HepG2 (cell line): ENCODE results near the gene RTBDN. TPM values are rescaled to one million over a fixed set of nuclear protein-coding genes. Genes with fewer than 3 reads are reported as not detected.
A peak's percentile ranks its signal among the peaks of the same experiment; 100 is the strongest.

Experiments used
- AGO1 ChIP-seq: fragments of 200-400 bp; formaldehyde crosslinking; IDR thresholded peaks from 2 replicates; pipeline ENCODE4 v1.6.1; 2017; ENCODE audit warnings: mild to moderate bottlenecking, low read depth, low read length, moderate library complexity; ENCODE audit not compliant: poor library complexity, severe bottlenecking
- BRF2 ChIP-seq: sonication (generic); formaldehyde crosslinking; IDR thresholded peaks from 2 replicates; pipeline ENCODE4 v1.8.1; 2022; ENCODE audit warnings: mild to moderate bottlenecking, missing genetic modification reagents
- FLYWCH1 ChIP-seq: sonication (generic); formaldehyde crosslinking; IDR thresholded peaks from 2 replicates; pipeline ENCODE4 v1.8.1; 2023; ENCODE audit warnings: mild to moderate bottlenecking, missing genetic modification reagents
- GLI4 ChIP-seq: sonication (generic); formaldehyde crosslinking; IDR thresholded peaks from 2 replicates; pipeline ENCODE4 v1.5.1; 2020; ENCODE audit warnings: missing genetic modification reagents, mild to moderate bottlenecking, moderate library complexity, borderline replicate concordance
- HIVEP1 ChIP-seq: sonication (generic); formaldehyde crosslinking; IDR thresholded peaks from 2 replicates; pipeline ENCODE4 v1.4.0; 2020; ENCODE audit warnings: mild to moderate bottlenecking, missing genetic modification reagents
- HNF4A ChIP-seq: sonication (generic); formaldehyde crosslinking; IDR thresholded peaks from 2 replicates; pipeline ENCODE4 v1.4.0; 2020; ENCODE audit warnings: missing genetic modification reagents
- HNRNPK ChIP-seq: fragments of 200-400 bp; formaldehyde crosslinking; IDR thresholded peaks from 2 replicates; pipeline ENCODE4 v1.6.1; 2018; ENCODE audit warnings: low read length, low read depth, moderate library complexity, mild to moderate bottlenecking; ENCODE audit not compliant: poor library complexity, severe bottlenecking
- KDM5B ChIP-seq: sonication (generic); formaldehyde crosslinking; IDR thresholded peaks from 2 replicates; pipeline ENCODE4 v1.4.0; 2020; ENCODE audit warnings: missing genetic modification reagents, mild to moderate bottlenecking, borderline replicate concordance
- LBX2 ChIP-seq: sonication (generic); formaldehyde crosslinking; IDR thresholded peaks from 2 replicates; pipeline ENCODE4 v1.5.0; 2020; ENCODE audit warnings: missing genetic modification reagents, mild to moderate bottlenecking, borderline replicate concordance
- NCOA2 ChIP-seq: sonication (generic); formaldehyde crosslinking; IDR thresholded peaks from 2 replicates; pipeline ENCODE4 v1.8.0; 2022; ENCODE audit warnings: inconsistent platforms
- NFIC ChIP-seq: IDR thresholded peaks from 2 replicates; pipeline ENCODE4 v1.6.1; 2012; ENCODE audit warnings: mild to moderate bottlenecking, low read length, inconsistent platforms
- NFYC ChIP-seq: IDR thresholded peaks from 2 replicates; pipeline ENCODE4 v1.6.1; 2016; ENCODE audit warnings: missing genetic modification reagents, missing compliant biosample characterization
- RNF219 ChIP-seq: sonication (generic); formaldehyde crosslinking; IDR thresholded peaks from 2 replicates; pipeline ENCODE4 v1.5.0; 2020; ENCODE audit warnings: mild to moderate bottlenecking, missing genetic modification reagents
- SRSF1 ChIP-seq: fragments of 200-400 bp; formaldehyde crosslinking; optimal IDR thresholded peaks from 2 replicates; pipeline ENCODE3; 2017; ENCODE audit warnings: mild to moderate bottlenecking, low read depth, low read length, moderate library complexity
- TBL1XR1 ChIP-seq: fragments of 150-350 bp; IDR thresholded peaks from 2 replicates; pipeline ENCODE4 v1.6.1; 2014; ENCODE audit warnings: borderline replicate concordance, low read length; ENCODE audit not compliant: partially characterized antibody
- ZBTB3 ChIP-seq: sonication (generic); formaldehyde crosslinking; IDR thresholded peaks from 2 replicates; pipeline ENCODE4 v1.4.0; 2020; ENCODE audit warnings: low read depth, mild to moderate bottlenecking, moderate library complexity, missing genetic modification reagents, borderline replicate concordance
- ZFP37 ChIP-seq: sonication (generic); formaldehyde crosslinking; IDR thresholded peaks from 2 replicates; pipeline ENCODE4 v1.4.0; 2020; ENCODE audit warnings: missing genetic modification reagents, borderline replicate concordance
- ZFP91 ChIP-seq: sonication (generic); formaldehyde crosslinking; IDR thresholded peaks from 2 replicates; pipeline ENCODE4 v1.9.0; 2022; ENCODE audit warnings: missing genetic modification reagents, mild to moderate bottlenecking, borderline replicate concordance
- ZNF543 ChIP-seq: sonication (generic); formaldehyde crosslinking; IDR thresholded peaks from 2 replicates; pipeline ENCODE4 v1.4.0; 2020; ENCODE audit warnings: mild to moderate bottlenecking, missing genetic modification reagents
- ZNF563 ChIP-seq: sonication (generic); formaldehyde crosslinking; IDR thresholded peaks from 2 replicates; pipeline ENCODE4 v1.8.0; 2022; ENCODE audit warnings: mild to moderate bottlenecking, moderate library complexity, missing genetic modification reagents
- ZNF629 ChIP-seq: sonication (generic); formaldehyde crosslinking; conservative IDR thresholded peaks from 2 replicates; pipeline ENCODE4 v1.5.0; 2020; ENCODE audit warnings: missing genetic modification reagents
- ZNF792 ChIP-seq: IDR thresholded peaks from 2 replicates; pipeline ENCODE4 v1.6.1; 2016
- ZSCAN9 ChIP-seq: IDR thresholded peaks from 2 replicates; pipeline ENCODE4 v1.6.1; 2016; ENCODE audit warnings: borderline replicate concordance
- polyA plus RNA-seq, 8 experiments: library from polyadenylated mRNA; depleted of rRNA in 3 of 8; stranded (reverse) in 7 of 8; unstranded in 1 of 8; fragments of >200 nt; fragmentation: Illumina TruSeq in 4 of 8; extraction: Trizol in 4 of 8; gene quantifications; 2 replicates each; pipeline versions ENCODE4 v1.2.1 to v1.2.3, GENCODE V29; 2011 to 2016; ENCODE audit warnings: low read depth in 4 of 8, missing spikeins in 1 of 8, mixed read lengths in 1 of 8; ENCODE audit not compliant: insufficient read depth in 1 of 8
- total RNA-seq, 5 experiments: library from RNA; depleted of rRNA; stranded (reverse); fragments of >200 nt; fragmentation: Illumina TruSeq; extraction: Trizol; gene quantifications; 2 replicates each; pipeline ENCODE4 v1.2.3, GENCODE V29; 2016; ENCODE audit warnings: low read depth in 1 of 5

RTBDN gene
- total and polyA plus RNA-seq, 2 of the 13 experiments (the other 11 are each of a cell fraction or from before 2014, with no cell fraction given): 0.27 to 0.48 TPM

GRCh38 chr19:12801466-12802266, 32.7 kb downstream of the RTBDN start, which contains the start of the genes PRDX2 and THSD8 (continued):
- TF ChIP-seq BRF2 (no peak), ZNF543 (CRISPR knock-in tag) (peak; percentile 85), HIVEP1 (CRISPR knock-in tag) (no peak; the same call in 1 of the 2 replicates), FLYWCH1 (CRISPR knock-in tag) (no peak), SRSF1 (no peak), HNF4A (CRISPR knock-in tag) (peak; percentile 12; the same call in 1 of the 2 replicates), ZFP37 (CRISPR knock-in tag) (no peak), LBX2 (CRISPR knock-in tag) (no peak), NFYC (peak; percentile 15; the same call in 1 of the 2 replicates), ZSCAN9 (CRISPR knock-in tag) (no peak; the same call in none of the 2 replicates), ZNF563 (CRISPR knock-in tag) (peak; percentile 92), RNF219 (CRISPR knock-in tag) (no peak; the same call in 1 of the 2 replicates), ZNF629 (CRISPR knock-in tag) (no peak), AGO1 (no peak), KDM5B (CRISPR knock-in tag) (peak; percentile 84; the same call in 1 of the 2 replicates), NCOA2 (CRISPR knock-in tag) (no peak; the same call in 1 of the 2 replicates), TBL1XR1 (no peak), ZFP91 (CRISPR knock-in tag) (peak; percentile 96), ZBTB3 (CRISPR knock-in tag) (no peak), GLI4 (CRISPR knock-in tag) (peak; percentile 75; the same call in 1 of the 2 replicates), HNRNPK (peak; percentile 28), NFIC (no peak), ZNF792 (CRISPR knock-in tag) (peak; percentile 45)
